Measurements from ENCODE around the gene DNAAF8. TPM values are rescaled to one million over a fixed set of nuclear protein-coding genes. Genes with fewer than 3 reads are reported as not detected.

Gene DNAAF8
- total and polyA plus RNA-seq, 7 donors: 0.14 to 1.2 (median 0.60) TPM

GRCh38 chr16:4795181-4795827, 61.0 kb downstream of the DNAAF8 start, which contains the start of gene SMIM22:
Gene SMIM22, plus strand, starts transcription at chr16:4795369. Its CDS starts 366 bp downstream, at chr16:4795735.
- Histone ChIP-seq H3K4me1 (peaks cover 0 to under 1% (median 0%) of the 10 kb centered on the region in 4 donors), H3K4me3 (peak within 1 kb of the TSS in 1 of 4 donors; percentile 22), H3K9me3 (no peaks in the 10 kb centered on the region), H3K27ac (peak within 1 kb of the TSS in 1 of 4 donors; percentile 26), H3K27me3 (no peaks in the 10 kb centered on the region), H3K36me3 (peaks cover 0 to 33% (median 13%) of the 10 kb centered on the region in 4 donors)
- TF ChIP-seq POLR2AphosphoS5 (IDR thresholded peaks at IDR 0.05): no peak
- peak in 1 of 2 donors; percentile 9 for TF ChIP-seq POLR2A (IDR thresholded peaks at IDR 0.05)
- TF ChIP-seq, protein P1, sequence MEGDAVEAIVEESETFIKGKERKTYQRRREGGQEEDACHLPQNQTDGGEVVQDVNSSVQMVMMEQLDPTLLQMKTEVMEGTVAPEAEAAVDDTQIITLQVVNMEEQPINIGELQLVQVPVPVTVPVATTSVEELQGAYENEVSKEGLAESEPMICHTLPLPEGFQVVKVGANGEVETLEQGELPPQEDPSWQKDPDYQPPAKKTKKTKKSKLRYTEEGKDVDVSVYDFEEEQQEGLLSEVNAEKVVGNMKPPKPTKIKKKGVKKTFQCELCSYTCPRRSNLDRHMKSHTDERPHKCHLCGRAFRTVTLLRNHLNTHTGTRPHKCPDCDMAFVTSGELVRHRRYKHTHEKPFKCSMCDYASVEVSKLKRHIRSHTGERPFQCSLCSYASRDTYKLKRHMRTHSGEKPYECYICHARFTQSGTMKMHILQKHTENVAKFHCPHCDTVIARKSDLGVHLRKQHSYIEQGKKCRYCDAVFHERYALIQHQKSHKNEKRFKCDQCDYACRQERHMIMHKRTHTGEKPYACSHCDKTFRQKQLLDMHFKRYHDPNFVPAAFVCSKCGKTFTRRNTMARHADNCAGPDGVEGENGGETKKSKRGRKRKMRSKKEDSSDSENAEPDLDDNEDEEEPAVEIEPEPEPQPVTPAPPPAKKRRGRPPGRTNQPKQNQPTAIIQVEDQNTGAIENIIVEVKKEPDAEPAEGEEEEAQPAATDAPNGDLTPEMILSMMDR (IDR thresholded peaks at IDR 0.05): no peak
- TF ChIP-seq EP300 (IDR thresholded peaks at IDR 0.05): no peak
- 12 to 74% methylated on average over 14 of the region's 14 CpGs for WGBS, 2 donors
- intact Hi-C loops (cut with DNase I): no loop called here
- DNase-seq: no peak

GRCh38 chr16:4795828-4796572, 61.7 kb downstream of the DNAAF8 start:
- peaks cover 0 to 33% (median 13%) of the 10 kb centered on the region in 4 donors for H3K36me3 ChIP-seq
- 25 to 74% methylated on average over 30 of the region's 30 CpGs for WGBS, 2 donors
- no peaks in the 10 kb centered on the region for H3K27me3 ChIP-seq
- intact Hi-C loops (cut with DNase I): no loop called here
- no peaks in the 10 kb centered on the region for H3K9me3 ChIP-seq
- TF ChIP-seq POLR2AphosphoS5 (IDR thresholded peaks at IDR 0.05) (no peak), EP300 (IDR thresholded peaks at IDR 0.05) (no peak), POLR2A (IDR thresholded peaks at IDR 0.05) (no peak)
- TF ChIP-seq, protein P1 (IDR thresholded peaks at IDR 0.05): no peak
- no peak for DNase-seq
- H3K4me3 ChIP-seq: peak overlapping the region in 1 of 4 donors; percentile 22
- peak overlapping the region in 1 of 4 donors; percentile 26 for H3K27ac ChIP-seq
- peaks cover 0 to 8% (median 5%) of the 10 kb centered on the region in 4 donors for H3K4me1 ChIP-seq

DNA sequence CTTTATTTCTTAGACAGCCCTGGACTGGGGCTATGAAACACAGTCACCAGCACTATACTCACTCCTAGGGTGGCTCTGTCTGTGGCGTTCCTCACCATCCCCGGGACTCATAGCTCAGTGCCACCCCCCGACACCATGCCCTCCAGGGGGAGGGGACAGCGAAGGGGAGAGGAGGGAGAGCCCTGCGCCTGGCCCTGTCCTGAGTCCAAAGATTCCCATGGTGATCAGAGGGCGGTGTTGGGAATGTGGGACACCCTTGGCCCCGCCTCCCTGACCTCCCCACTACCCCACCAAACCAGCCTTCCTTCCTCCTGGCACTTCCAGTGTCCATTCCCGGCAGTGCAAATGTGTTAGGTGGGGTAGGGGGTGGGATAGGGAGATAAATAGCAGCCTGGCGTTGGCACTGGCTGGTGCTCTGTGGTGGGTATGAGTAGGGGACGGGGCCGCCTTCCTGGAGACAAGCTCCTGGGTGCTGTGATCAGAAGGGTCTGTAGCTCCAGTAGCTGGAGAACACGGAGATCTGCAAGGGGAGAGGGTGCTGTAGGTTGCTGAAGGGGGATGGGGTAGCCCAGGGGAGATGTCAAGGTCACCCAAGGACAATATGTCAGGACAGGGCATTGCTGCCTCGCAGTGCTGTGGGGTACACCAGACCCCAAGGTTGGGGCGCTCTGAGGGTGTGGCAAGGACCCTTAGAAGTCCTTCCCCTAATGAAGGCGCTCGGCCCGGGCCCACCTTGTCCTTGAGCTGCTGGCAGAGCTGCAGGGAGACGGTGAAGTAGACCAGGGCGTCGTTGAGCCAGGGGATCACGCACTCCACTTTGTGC, 62.9 kb downstream of the DNAAF8 start:
- Histone ChIP-seq H3K27ac (no peak overlapping the region), H3K4me1 (peaks cover 0 to 17% (median 15%) of the 10 kb centered on the region in 4 donors), H3K36me3 (peaks cover 0 to 33% (median 13%) of the 10 kb centered on the region in 4 donors), H3K27me3 (no peaks in the 10 kb centered on the region), H3K9me3 (no peaks in the 10 kb centered on the region), H3K4me3 (no peak overlapping the region)
- WGBS, 2 donors: 81 to 88% methylated on average over 21 of the region's 21 CpGs
- no peak for DNase-seq
- intact Hi-C loops (cut with DNase I): no loop called here
- TF ChIP-seq, protein P1 (IDR thresholded peaks at IDR 0.05): no peak
- TF ChIP-seq EP300 (IDR thresholded peaks at IDR 0.05) (no peak), POLR2AphosphoS5 (IDR thresholded peaks at IDR 0.05) (no peak), POLR2A (IDR thresholded peaks at IDR 0.05) (no peak)

- Histone ChIP-seq H3K27ac (no peak overlapping the region), H3K4me3 (no peak overlapping the region), H3K27me3 (no peaks in the 10 kb centered on the region), H3K36me3 (peaks cover 0 to 33% (median 13%) of the 10 kb centered on the region in 4 donors), H3K9me3 (no peaks in the 10 kb centered on the region), H3K4me1 (peaks cover 0 to 17% (median 15%) of the 10 kb centered on the region in 4 donors)
- 91 to 94% methylated on average over 22 of the region's 22 CpGs for WGBS, 2 donors
- TF ChIP-seq POLR2A (IDR thresholded peaks at IDR 0.05) (no peak), POLR2AphosphoS5 (IDR thresholded peaks at IDR 0.05) (no peak), EP300 (IDR thresholded peaks at IDR 0.05) (no peak)
- TF ChIP-seq, protein P1 (IDR thresholded peaks at IDR 0.05): no peak
- DNase-seq: no peak
- intact Hi-C loops (cut with DNase I): no loop called here
These were observed 63.5 kb downstream of the DNAAF8 start for GRCh38 chr16:4797805-4798252.
